ENCODE results near the gene RALGDS.

DNA sequence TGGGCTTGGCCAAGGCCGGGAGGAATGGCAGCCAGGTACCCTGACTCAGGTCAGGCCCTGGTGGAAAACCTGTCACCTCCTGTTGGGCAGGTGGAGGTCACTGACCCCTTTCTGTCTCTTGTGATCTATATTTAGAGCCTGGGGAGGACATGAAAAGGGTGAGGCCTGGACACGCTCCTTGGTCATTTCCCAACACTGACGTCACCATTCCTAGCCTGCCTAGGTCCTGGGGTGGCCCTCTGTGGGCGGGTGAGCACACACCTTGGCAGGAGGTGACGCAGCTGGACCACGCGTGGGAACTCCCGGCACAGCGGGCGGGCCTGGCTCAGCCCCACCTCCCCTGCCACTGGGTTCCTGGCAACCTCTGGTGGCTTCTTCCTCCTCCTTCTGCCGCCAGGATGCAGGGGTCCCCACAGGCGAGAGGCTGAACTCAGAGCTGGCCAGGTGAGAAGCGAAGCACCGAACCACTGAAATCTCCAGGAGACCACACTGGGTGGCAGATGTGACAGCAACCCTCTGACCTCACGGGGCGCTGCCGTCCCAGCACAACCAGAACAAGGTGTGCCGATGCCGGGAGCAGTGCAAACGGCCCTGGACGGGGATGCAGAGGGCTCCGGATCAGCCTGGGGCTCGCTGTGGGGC lies 6.4 kb upstream of the RALGDS start:
- TF ChIP-seq NFYB (CRISPR knock-in tag; conservative IDR thresholded peaks at IDR 0.05; ENCODE audit: low read depth) (no peak), NR3C1 (CRISPR knock-in tag; conservative IDR thresholded peaks at IDR 0.05; ENCODE audit: low read depth) (no peak), ZNF263 (CRISPR knock-in tag; IDR thresholded peaks at IDR 0.05; ENCODE audit: low read depth) (no peak)
- TF ChIP-seq, protein P1, sequence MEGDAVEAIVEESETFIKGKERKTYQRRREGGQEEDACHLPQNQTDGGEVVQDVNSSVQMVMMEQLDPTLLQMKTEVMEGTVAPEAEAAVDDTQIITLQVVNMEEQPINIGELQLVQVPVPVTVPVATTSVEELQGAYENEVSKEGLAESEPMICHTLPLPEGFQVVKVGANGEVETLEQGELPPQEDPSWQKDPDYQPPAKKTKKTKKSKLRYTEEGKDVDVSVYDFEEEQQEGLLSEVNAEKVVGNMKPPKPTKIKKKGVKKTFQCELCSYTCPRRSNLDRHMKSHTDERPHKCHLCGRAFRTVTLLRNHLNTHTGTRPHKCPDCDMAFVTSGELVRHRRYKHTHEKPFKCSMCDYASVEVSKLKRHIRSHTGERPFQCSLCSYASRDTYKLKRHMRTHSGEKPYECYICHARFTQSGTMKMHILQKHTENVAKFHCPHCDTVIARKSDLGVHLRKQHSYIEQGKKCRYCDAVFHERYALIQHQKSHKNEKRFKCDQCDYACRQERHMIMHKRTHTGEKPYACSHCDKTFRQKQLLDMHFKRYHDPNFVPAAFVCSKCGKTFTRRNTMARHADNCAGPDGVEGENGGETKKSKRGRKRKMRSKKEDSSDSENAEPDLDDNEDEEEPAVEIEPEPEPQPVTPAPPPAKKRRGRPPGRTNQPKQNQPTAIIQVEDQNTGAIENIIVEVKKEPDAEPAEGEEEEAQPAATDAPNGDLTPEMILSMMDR (IDR thresholded peaks at IDR 0.05) = no peak

Measured in WTC11 (cell line).